ENCODE data around the gene COA3. TPM values are rescaled to one million over a fixed set of nuclear protein-coding genes. Genes with fewer than 3 reads are reported as not detected.

Gene COA3, protein sequence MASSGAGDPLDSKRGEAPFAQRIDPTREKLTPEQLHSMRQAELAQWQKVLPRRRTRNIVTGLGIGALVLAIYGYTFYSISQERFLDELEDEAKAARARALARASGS
- total RNA-seq: 10 to 100 TPM; 43.7 to 48.2 TPM

DNA sequence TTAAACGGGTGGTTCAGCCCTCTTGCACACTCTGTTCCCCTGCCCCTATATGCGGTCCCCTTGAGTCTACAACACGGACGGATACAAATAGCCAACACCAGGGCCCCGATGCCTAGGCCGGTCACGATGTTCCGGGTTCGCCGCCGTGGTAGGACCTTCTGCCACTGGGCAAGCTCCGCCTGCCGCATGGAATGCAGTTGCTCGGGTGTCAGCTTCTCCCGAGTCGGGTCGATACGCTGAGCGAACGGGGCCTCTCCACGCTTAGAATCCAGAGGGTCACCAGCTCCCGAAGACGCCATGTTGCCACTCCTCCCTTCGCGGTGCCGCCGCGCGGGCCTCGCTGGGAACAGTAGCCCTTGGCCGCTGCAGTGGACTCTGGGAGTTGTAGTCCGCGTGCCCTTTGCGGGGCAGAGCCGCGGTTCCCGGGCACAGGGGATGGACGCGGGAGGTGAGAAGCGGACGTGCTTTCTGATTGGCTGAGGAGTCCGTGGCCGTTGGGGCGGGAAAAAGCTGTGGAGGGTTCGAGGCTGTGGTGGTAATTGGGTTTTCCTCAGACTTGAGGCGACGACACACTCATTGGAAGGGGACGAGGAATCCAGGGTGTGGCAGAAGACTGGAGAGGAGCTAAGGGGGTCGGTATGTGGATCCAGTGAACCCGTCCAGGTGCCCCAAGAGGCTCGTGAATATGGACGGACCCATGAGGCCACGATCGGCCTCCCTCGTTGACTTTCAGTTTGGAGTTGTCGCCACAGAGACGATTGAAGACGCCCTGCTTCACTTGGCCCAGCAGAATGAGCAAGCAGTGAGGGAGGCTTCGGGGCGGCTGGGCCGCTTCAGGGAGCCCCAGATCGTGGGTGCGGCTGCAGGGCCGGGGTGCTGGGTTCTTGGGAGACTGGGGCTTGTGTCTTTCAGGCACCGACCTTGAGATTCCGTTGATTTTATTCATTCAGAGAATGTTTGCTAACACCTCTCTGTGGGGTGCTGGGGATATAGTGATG, at the start of gene COA3, which contains the start of gene CNTD1:
Gene COA3, minus strand, starts transcription at position 322 of the 998 bp plus-strand sequence. Its CDS starts 23 bp downstream, at position 299.
Gene CNTD1, plus strand, starts transcription at position 479 of the 998 bp plus-strand sequence. Its CDS starts 207 bp downstream, at position 686.
- Mint-ChIP-seq H3K4me1 (peaks cover 19% of the 10 kb centered on the region), H3K36me3 (peaks cover 2% of the 10 kb centered on the region), H3K27me3 (peaks cover 7% of the 10 kb centered on the region), H3K4me3 (peak within 1 kb of the TSS; percentile 94), H3K9me3 (ENCODE audit: low read depth) (no peaks in the 10 kb centered on the region), H3K27ac (peak within 1 kb of the TSS; percentile 75)
- CTCF ChIA-PET: interaction anchor here (0.6 to 1.8 kb wide), 6 partner anchors 17 to 221 kb away, joined by 3 to 6 read pairs (median 4); partner anchors contain the start of gene BECN1
- peak; percentile 100 for ATAC-seq
- DNase-seq: peak; percentile 90

DNA sequence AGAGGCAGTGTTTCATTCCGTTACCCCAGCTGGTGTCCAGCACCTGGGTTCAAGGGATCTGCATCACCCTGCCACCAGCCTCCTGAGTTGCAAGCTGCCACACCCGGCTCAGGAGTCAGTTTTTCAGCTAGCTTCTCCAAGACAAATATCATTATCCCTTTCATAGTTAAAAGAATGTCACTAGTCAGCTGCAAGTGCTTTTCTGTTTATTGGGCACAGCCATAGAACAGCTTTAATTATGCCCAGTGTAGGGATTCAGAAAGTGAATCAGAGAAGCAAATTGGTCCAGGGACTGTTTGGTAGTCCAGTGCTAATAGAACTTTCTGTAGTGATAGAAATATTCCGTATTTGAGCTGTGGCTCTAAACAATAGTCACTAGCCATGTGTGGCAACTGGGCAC, 49.6 kb upstream of the COA3 start:
- CTCF ChIA-PET: interaction anchor here (1.8 to 1.9 kb wide), 2 partner anchors 9 to 23 kb away, joined by 4 to 5 read pairs; partner anchors contain the start of gene BECN1
- Mint-ChIP-seq H3K4me3 (no peak overlapping the region), H3K27ac (no peak overlapping the region), H3K36me3 (peaks cover 10% of the 10 kb centered on the region), H3K9me3 (ENCODE audit: low read depth) (no peaks in the 10 kb centered on the region), H3K27me3 (no peaks in the 10 kb centered on the region), H3K4me1 (peaks cover 14% of the 10 kb centered on the region)
- no peak for ATAC-seq
- no peak for DNase-seq

DNA sequence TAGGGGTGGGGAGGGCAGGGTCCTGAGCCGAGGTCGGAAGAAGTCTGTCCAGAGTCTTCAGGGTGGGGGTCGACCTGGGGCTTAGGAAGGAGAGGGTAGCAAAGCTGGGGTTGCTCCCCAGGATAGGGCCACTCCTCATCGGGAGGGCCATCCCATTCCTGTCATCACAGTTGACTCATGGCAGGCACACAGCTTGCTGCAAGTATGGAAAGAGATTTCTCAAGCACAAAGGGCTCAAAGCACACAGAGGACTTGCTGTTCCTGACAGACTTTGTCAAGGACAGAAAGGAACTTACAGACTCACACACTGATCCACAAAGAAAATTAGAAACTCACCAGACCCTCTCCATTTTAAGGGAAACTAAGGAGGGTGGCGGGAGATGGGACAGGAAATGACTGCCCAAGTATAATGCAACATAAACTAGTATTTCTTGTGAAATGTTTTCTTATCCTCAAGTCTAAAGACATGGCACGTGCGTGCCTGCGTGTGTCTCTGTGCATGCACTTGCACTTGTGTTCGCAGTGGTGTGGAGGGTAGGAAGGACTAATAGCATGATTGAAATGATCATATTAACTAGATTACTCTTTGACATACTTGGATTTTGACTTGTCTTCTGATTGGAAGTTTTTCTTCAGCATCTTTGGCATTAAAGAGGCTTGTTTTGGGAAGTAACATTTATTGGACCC, 48.2 kb upstream of the COA3 start:
- Mint-ChIP-seq H3K27ac (no peak overlapping the region), H3K4me1 (peaks cover 14% of the 10 kb centered on the region), H3K27me3 (no peaks in the 10 kb centered on the region), H3K9me3 (ENCODE audit: low read depth) (no peaks in the 10 kb centered on the region), H3K36me3 (peaks cover 21% of the 10 kb centered on the region), H3K4me3 (no peak overlapping the region)
- ATAC-seq (no peak), DNase-seq (no peak)
- CTCF ChIA-PET: interaction anchor here (1.2 to 1.9 kb wide), 2 partner anchors 22 to 83 kb away, joined by 3 to 5 read pairs; partner anchors contain the start of gene BECN1

DNA sequence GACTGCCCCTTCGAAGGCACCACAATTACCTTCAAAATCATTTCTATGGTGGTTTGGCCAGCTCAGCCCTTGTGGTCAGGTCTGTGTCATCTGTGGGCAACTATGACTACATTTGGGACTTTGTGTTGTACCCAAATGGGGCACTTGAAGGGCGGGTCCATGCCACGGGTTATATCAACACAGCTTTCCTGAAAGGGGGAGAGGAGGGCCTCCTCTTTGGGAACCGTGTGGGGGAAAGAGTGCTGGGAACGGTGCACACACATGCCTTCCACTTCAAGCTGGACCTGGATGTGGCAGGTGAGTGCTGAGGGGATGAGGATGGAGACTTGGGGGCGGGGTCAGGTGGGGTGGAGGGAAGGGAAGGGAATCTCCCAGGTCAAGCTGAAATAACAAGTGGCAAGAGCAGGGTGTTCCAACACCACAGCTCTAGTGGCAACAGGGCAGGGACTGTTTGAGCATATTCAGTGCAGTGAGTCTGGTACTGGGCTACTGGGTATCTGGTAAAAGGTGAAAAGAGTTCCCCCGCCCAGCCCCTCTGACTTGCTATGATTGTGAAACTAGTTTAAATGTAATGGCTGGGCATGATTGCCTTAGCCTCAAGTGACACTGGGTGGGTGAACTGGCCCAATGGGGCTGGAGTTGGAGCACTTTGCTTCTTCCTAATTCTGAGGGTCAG, 47.6 kb upstream of the COA3 start:
- Mint-ChIP-seq H3K9me3 (ENCODE audit: low read depth) (no peaks in the 10 kb centered on the region), H3K36me3 (peaks cover 28% of the 10 kb centered on the region), H3K27ac (no peak overlapping the region), H3K4me3 (no peak overlapping the region), H3K27me3 (no peaks in the 10 kb centered on the region), H3K4me1 (peaks cover 14% of the 10 kb centered on the region)
- DNase-seq: peak; percentile 54
- no peak for ATAC-seq
- CTCF ChIA-PET: no interaction called here

DNA sequence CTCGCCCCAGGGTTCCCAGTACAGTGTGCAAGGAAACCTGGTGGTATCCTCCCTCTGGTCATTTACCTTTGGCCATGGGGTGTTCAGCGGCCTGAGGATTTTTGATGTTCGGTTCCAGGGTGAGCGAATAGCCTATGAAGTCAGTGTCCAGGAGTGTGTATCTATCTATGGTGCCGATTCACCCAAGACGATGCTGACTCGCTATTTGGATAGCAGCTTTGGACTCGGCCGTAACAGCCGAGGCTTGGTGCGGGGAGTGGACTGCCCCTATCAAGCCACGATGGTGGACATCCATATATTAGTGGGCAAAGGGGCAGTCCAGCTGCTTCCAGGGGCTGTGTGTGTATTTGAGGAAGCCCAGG, 47.0 kb upstream of the COA3 start:
- peaks cover 29% of the 10 kb centered on the region for H3K36me3 Mint-ChIP-seq
- no peak overlapping the region for H3K27ac Mint-ChIP-seq
- CTCF ChIA-PET: no interaction called here
- no peak overlapping the region for H3K4me3 Mint-ChIP-seq
- H3K27me3 Mint-ChIP-seq: no peaks in the 10 kb centered on the region
- no peak for ATAC-seq
- H3K4me1 Mint-ChIP-seq: peaks cover 14% of the 10 kb centered on the region
- no peaks in the 10 kb centered on the region for H3K9me3 Mint-ChIP-seq (ENCODE audit: low read depth)
- no peak for DNase-seq

DNA sequence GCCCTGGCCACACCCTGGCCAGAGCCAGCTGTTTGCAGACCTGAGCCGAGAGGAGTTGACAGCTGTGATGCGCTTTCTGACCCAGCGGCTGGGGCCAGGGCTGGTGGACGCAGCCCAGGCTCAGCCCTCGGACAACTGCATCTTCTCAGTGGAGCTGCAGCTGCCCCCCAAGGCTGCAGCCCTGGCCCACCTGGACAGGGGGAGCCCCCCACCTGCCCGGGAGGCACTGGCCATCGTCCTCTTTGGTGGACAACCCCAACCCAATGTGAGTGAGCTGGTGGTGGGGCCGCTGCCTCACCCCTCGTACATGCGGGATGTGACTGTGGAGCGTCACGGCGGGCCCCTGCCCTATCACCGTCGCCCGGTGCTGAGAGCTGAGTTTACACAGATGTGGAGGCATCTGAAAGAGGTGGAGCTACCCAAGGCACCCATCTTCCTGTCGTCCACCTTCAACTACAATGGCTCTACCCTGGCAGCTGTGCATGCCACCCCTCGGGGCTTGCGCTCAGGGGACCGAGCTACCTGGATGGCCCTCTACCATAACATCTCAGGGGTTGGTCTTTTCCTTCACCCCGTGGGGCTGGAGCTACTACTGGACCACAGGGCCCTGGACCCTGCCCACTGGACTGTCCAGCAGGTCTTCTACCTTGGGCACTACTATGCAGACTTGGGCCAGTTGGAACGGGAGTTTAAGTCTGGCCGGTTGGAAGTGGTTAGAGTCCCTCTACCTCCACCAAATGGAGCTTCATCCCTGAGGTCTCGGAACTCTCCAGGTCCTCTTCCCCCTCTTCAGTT, 46.5 kb upstream of the COA3 start:
- CTCF ChIA-PET: interaction anchor here (1.1 to 2.0 kb wide), 3 partner anchors 11 to 153 kb away, joined by 3 to 11 read pairs (median 4); partner anchors contain the start of genes BECN1, PSME3 and RPL27
- Mint-ChIP-seq H3K4me3 (no peak overlapping the region), H3K27me3 (no peaks in the 10 kb centered on the region), H3K27ac (no peak overlapping the region), H3K9me3 (ENCODE audit: low read depth) (no peaks in the 10 kb centered on the region), H3K36me3 (peaks cover 31% of the 10 kb centered on the region), H3K4me1 (peaks cover 14% of the 10 kb centered on the region)
- no peak for DNase-seq
- no peak for ATAC-seq

DNA sequence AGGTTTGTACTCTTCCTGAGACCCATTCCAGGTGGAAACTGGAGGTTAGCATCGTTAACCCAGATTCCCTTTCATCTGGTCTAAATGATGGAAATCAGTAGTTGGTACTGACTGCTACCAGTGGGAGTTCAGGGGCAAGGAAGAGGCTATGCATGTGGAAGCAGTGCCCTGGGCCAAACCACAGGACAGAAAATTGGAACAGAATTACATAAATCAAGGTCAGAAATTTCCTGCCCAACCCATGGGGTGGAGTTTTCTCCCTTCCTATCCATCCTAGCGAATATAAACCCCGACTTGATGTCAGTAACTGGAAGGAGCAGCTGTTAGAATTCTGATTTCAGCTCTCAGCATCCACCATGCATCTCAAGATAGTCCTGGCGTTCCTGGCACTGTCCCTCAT, 45.8 kb upstream of the COA3 start, which contains the start of gene AOC2:
Gene AOC2, plus strand, starts transcription at position 310 of the 400 bp plus-strand sequence. Its CDS starts 47 bp downstream, at position 357.
- Mint-ChIP-seq H3K9me3 (ENCODE audit: low read depth) (no peaks in the 10 kb centered on the region), H3K27ac (no peak within 1 kb of the TSS), H3K36me3 (peaks cover 34% of the 10 kb centered on the region), H3K4me1 (peaks cover 14% of the 10 kb centered on the region), H3K27me3 (no peaks in the 10 kb centered on the region), H3K4me3 (no peak within 1 kb of the TSS)
- ATAC-seq (no peak), DNase-seq (no peak)
- CTCF ChIA-PET: interaction anchor here (1.0 to 2.0 kb wide), 4 partner anchors 10 to 153 kb away, joined by 3 to 11 read pairs (median 4); partner anchors contain the start of genes BECN1, PSME3 and RPL27

DNA sequence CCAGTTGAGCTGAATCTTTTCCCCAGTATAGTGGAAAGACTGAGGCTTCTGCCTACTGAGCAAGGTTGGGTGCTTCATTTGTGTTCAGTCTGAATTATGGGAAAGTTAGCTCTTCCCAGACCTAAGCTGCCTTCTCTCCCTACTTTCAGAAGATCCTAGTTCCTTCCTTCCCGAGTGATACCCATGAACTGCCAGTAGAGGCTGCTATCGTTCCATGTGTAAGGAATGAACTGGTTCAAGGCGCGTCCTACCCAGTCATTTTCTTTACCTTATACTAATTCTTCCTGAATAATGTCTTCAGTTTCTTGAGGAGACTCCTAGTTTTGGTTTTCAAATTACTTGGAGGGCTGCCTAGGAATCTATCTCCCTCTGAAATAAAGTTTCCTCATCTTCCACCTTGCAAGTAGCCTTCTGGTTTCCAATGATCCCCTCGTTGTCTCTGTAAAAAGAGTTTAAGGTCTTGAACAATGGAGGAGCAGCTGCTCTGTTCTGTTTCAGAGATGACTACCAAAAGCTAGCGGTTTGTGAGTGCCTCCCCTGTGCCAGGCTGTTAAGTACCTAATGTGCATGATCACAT, 44.9 kb upstream of the COA3 start:
- CTCF ChIA-PET: interaction anchor here (1.0 to 2.0 kb wide), 5 partner anchors 9 to 155 kb away, joined by 3 to 11 read pairs (median 4); partner anchors contain the start of genes BECN1, PSME3 and RPL27
- no peak for DNase-seq
- Mint-ChIP-seq H3K9me3 (ENCODE audit: low read depth) (no peaks in the 10 kb centered on the region), H3K4me1 (peaks cover 14% of the 10 kb centered on the region), H3K36me3 (peaks cover 43% of the 10 kb centered on the region), H3K27me3 (no peaks in the 10 kb centered on the region), H3K4me3 (no peak overlapping the region), H3K27ac (no peak overlapping the region)
- no peak for ATAC-seq

DNA sequence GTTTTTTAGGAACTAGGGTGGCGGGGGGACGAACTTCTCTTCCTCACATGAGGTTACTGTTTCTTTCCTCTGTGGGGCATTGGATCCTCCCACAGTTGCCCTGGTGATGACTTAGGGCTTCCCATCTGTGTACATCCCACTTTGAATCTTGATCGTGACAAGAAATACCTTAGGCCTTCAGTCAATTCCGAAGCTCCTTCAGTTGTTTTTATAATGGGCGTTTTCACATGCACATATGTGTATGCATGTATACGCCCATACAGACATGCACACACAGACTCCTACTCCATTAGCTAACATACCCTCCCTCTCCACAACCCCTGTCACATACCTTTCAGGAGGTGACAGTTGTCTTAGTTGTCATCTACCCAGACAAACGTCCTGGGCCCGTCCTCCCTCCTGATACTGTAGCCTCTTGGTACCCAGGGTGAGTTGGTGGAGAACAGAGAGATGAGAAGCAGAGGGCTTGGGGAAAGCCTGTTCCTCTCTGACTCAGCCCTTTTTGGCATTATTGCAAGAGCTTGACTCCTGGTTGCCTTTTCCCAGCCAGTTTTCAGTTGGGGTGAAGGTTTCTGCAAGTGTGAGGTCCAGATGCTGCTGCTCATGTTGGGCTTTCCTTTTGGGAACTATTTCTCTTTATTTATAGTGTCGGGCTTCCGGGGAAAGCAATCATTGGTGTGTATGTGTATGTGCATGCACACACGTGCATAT, 43.6 kb upstream of the COA3 start:
- Mint-ChIP-seq H3K27ac (no peak overlapping the region), H3K27me3 (no peaks in the 10 kb centered on the region), H3K4me1 (peaks cover 16% of the 10 kb centered on the region), H3K9me3 (ENCODE audit: low read depth) (no peaks in the 10 kb centered on the region), H3K36me3 (peaks cover 51% of the 10 kb centered on the region), H3K4me3 (no peak overlapping the region)
- ATAC-seq (no peak), DNase-seq (no peak)
- CTCF ChIA-PET: interaction anchor here (1.1 to 1.7 kb wide), 3 partner anchors 33 to 156 kb away, joined by 3 to 6 read pairs (median 3); partner anchors contain the start of gene RPL27

DNA sequence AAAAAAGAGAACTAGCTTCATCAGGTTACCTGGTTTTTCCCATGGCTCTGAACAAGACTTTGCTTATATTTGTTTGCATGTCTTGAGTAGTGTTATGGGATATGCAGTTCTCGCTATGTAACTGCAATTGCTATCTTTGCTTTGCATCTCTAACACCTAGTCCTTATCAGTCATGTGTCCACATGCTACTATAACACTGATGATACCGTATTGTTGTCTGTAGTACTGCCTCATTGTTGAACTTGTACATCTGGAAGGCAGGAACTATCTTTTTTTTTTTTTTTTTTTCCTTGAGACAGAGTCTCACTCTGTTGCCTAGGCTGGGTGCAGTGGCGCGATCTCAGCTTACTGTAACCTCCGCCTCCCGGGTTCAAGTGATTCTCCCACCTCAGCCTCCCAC, 37.2 kb upstream of the COA3 start:
- DNase-seq (no peak), ATAC-seq (no peak)
- CTCF ChIA-PET: interaction anchor here (1.1 to 3.1 kb wide), 3 partner anchors 8 to 163 kb away, joined by 3 to 11 read pairs (median 9); partner anchors contain the start of genes AOC2, BECN1 and RPL27
- Mint-ChIP-seq H3K27me3 (no peaks in the 10 kb centered on the region), H3K36me3 (peaks cover 38% of the 10 kb centered on the region), H3K9me3 (ENCODE audit: low read depth) (no peaks in the 10 kb centered on the region), H3K4me1 (peaks cover 26% of the 10 kb centered on the region), H3K27ac (no peak overlapping the region), H3K4me3 (no peak overlapping the region)
